Epithelial cell of proximal tubule (primary cell): ENCODE results near the gene GFOD2. TPM values are rescaled to one million over a fixed set of nuclear protein-coding genes. Genes with fewer than 3 reads are reported as not detected.

Source experiments
- DNase-seq: peaks from one replicate; pipeline ENCODE4 v3.0.0-alpha.2; 2011; ENCODE audit warnings: low read depth
- H3K4me3 ChIP-seq: 2 replicates; pipeline ENCODE4 v1.5.1; 2011; ENCODE audit warnings: low read depth, mild to moderate bottlenecking, low read length
- CTCF ChIP-seq: conservative IDR thresholded peaks from 2 replicates; pipeline ENCODE4 v1.5.1; 2012; ENCODE audit warnings: low read depth, mild to moderate bottlenecking, low read length
- total RNA-seq: library from RNA; depleted of rRNA; stranded (reverse); fragments of >200 nt; gene quantifications from 2 replicates; pipeline ENCODE4 v1.2.3, GENCODE V29; 2015

The GFOD2 gene
- total RNA-seq, 1 donor from 2014 or later: 16.1 TPM

DNA sequence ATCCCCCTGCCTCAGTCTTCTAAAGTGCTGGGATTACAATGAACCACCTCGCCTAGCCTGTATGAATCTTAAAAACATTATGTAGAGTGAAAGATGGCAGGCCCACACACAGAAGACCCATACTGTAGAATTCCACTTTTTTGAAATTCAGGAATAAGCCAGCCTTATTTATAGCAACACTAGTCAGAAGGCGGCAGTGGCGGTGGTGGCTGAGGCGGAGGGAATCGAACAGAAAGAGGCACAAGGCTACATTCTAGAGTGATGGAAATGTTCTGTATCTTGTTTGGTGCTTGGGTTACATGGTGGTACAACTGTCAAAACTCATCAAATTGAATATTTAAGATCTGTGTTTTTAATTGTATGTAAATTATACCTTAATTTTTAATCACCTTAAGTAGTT is 11.3 kb downstream of the GFOD2 start:
- no peak overlapping the region for H3K4me3 ChIP-seq
- DNase-seq: no peak
- no peak for TF ChIP-seq CTCF

DNA sequence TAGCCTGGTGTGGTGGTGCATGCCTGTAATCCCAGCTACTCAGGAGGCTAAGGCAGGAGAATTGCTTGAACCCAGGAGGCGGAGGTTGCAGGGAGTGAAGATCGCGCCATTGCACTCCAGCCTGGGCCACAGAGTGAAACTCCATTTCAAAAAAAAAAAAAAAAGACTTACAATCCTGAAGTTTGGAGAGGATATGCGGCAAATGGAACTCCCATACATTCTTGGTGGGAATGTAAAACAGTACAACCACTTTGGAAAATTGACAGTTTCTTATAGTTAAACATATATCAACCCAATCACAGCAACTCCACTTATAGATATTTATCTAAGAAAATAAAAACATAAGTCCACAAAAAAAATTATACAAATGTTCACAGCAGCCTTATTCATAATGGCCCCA is 11.9 kb downstream of the GFOD2 start:
- DNase-seq: no peak
- no peak for TF ChIP-seq CTCF
- H3K4me3 ChIP-seq: no peak overlapping the region

GRCh38 chr16:67704110-67704509 is 15.0 kb downstream of the GFOD2 start:
- TF ChIP-seq CTCF: no peak
- DNase-seq: no peak
- no peak overlapping the region for H3K4me3 ChIP-seq

DNA sequence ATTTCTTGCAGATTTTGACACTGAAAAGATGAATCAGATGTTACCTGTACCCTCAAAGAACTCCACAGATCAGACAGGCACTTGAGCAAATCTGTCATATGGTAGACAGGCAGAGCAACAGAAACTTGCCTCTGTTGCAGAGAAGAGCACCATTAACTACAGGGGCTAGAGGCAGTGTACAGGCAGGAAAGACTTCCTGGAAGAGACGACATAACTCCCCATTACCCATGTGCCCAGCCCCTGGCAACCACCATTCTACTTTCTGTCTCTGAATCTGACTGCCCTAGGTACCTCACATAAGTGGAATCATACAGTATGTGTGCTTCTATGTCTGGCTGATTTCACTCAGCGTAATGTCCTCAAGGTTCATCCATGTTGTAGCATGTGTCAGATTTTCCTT is 15.5 kb downstream of the GFOD2 start:
- no peak for TF ChIP-seq CTCF
- no peak for DNase-seq
- H3K4me3 ChIP-seq: no peak overlapping the region

GRCh38 chr16:67702130-67702529 is 17.0 kb downstream of the GFOD2 start:
- no peak for DNase-seq
- no peak overlapping the region for H3K4me3 ChIP-seq
- no peak for TF ChIP-seq CTCF

DNA sequence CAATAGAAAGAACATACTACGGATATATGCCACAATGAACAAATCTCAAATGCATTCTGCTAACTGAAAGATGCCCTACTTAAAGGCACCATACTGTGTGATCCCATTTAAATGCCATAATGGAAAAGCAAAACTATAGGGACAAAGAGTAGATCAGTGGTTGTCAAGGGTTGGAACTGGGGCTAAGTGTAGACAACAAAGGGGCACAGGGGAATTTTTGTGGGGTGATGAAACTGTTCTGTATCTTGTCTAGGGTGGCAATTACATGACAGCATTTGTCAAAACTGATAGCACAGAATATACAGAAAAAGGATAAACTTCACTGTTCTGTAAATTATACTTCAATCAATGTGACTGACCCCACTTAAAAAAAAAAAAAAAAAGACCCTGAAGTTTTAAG is 17.7 kb downstream of the GFOD2 start:
- DNase-seq: no peak
- no peak overlapping the region for H3K4me3 ChIP-seq
- TF ChIP-seq CTCF: no peak

GRCh38 chr16:67699265-67699664 is 19.9 kb downstream of the GFOD2 start:
- H3K4me3 ChIP-seq: no peak overlapping the region
- no peak for TF ChIP-seq CTCF
- no peak for DNase-seq
